Mononuclear cell (primary cell): ENCODE results near the gene TXNDC11. TPM values are rescaled to one million over a fixed set of nuclear protein-coding genes. Genes with fewer than 3 reads are reported as not detected.

ENCODE experiments used
- H3K27me3 ChIP-seq: 2 replicates; pipeline ENCODE4 v1.6.0; 2011; ENCODE audit warnings: low read length, control low read depth; ENCODE audit not compliant: insufficient read depth
- H3K4me1 ChIP-seq: 2 replicates; pipeline ENCODE4 v1.5.1; 2011; ENCODE audit warnings: mild to moderate bottlenecking, low read length, control low read depth; ENCODE audit not compliant: insufficient read depth
- H3K4me3 ChIP-seq: 2 replicates; pipeline ENCODE4 v1.5.1; 2011; ENCODE audit warnings: mild to moderate bottlenecking, low read length, moderate library complexity
- H3K9me3 ChIP-seq: 2 replicates; pipeline ENCODE4 v1.5.1; 2011; ENCODE audit warnings: low read depth, mild to moderate bottlenecking, control low read depth, low read length
- total RNA-seq: library from RNA; depleted of rRNA; stranded (reverse); fragments of >200 nt; gene quantifications from one replicate; pipeline ENCODE4 v1.2.3, GENCODE V29; 2012

TXNDC11 gene
- total RNA-seq, 1 donor: 75.8 TPM

- H3K27me3 ChIP-seq: no peaks in the 10 kb centered on the region
- H3K4me1 ChIP-seq: peaks cover 59% of the 10 kb centered on the region
- no peaks in the 10 kb centered on the region for H3K9me3 ChIP-seq
- H3K4me3 ChIP-seq: no peak overlapping the region
These were observed 3.7 kb downstream of the TXNDC11 start for GRCh38 chr16:11738742-11739544.

GRCh38 chr16:11737713-11738112 is 4.9 kb downstream of the TXNDC11 start:
- Histone ChIP-seq H3K9me3 (no peaks in the 10 kb centered on the region), H3K4me3 (no peak overlapping the region), H3K4me1 (peaks cover 50% of the 10 kb centered on the region)

GRCh38 chr16:11736903-11737302 is 5.8 kb downstream of the TXNDC11 start:
- H3K27me3 ChIP-seq: no peaks in the 10 kb centered on the region
- no peak overlapping the region for H3K4me3 ChIP-seq
- no peaks in the 10 kb centered on the region for H3K9me3 ChIP-seq
- peaks cover 47% of the 10 kb centered on the region for H3K4me1 ChIP-seq

More at GRCh38 chr16:11737713-11738112, 4.9 kb downstream of the TXNDC11 start:
- H3K27me3 ChIP-seq: no peaks in the 10 kb centered on the region

GRCh38 chr16:11735787-11736186 is 6.9 kb downstream of the TXNDC11 start:
- H3K4me1 ChIP-seq: peaks cover 37% of the 10 kb centered on the region

DNA sequence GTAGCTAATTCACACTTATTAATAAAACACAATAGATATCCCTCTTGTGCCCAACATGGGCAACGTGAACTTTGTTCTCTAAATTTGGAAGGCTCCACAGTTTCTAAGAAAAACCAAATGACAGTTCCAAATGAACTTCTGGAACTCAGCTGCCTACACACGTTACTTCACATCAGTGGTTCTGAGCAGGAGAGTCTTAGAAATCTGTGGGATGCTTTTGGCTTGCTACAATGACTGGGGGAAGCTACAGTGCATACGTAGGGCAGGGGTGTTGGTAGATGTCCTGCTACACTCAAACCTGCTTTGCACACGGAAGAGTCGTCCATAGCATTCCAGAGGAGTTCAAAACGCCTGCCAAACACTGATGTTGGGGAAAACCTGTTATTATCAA is 8.0 kb downstream of the TXNDC11 start:
- no peak overlapping the region for H3K4me3 ChIP-seq
- H3K27me3 ChIP-seq: no peaks in the 10 kb centered on the region
- no peaks in the 10 kb centered on the region for H3K9me3 ChIP-seq
- peaks cover 31% of the 10 kb centered on the region for H3K4me1 ChIP-seq

More at GRCh38 chr16:11735787-11736186, 6.9 kb downstream of the TXNDC11 start:
- no peaks in the 10 kb centered on the region for H3K27me3 ChIP-seq
- H3K4me3 ChIP-seq: no peak overlapping the region
- no peaks in the 10 kb centered on the region for H3K9me3 ChIP-seq

GRCh38 chr16:11734025-11734652 is 8.5 kb downstream of the TXNDC11 start:
- Histone ChIP-seq H3K9me3 (no peaks in the 10 kb centered on the region), H3K4me1 (peaks cover 28% of the 10 kb centered on the region), H3K4me3 (no peak overlapping the region), H3K27me3 (no peaks in the 10 kb centered on the region)

DNA sequence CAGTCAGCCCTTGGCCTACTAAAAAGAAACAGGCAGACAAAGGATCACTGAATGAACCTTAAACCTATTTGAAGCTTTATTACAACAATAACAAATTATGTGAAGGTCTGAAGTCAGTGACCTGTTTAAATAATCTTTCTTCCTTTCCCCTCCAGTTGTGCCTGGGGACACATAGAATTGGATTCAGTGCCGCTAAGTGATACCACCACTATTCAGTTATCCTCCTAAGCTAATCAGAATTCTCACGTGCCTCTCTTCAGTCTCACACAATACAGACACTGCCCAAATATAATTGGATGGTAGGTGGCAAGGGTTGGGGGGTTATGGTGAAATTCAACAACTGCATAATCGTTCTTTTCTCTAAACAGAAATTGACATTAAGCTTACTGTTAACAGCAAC is 11.4 kb downstream of the TXNDC11 start:
- Histone ChIP-seq H3K9me3 (no peaks in the 10 kb centered on the region), H3K4me3 (no peak overlapping the region), H3K4me1 (peaks cover 24% of the 10 kb centered on the region), H3K27me3 (no peaks in the 10 kb centered on the region)

- Histone ChIP-seq H3K9me3 (no peaks in the 10 kb centered on the region), H3K4me3 (no peak overlapping the region), H3K27me3 (no peaks in the 10 kb centered on the region), H3K4me1 (peaks cover 24% of the 10 kb centered on the region)
These were observed 12.9 kb downstream of the TXNDC11 start for GRCh38 chr16:11729787-11730186.

- Histone ChIP-seq H3K4me1 (peaks cover 24% of the 10 kb centered on the region), H3K4me3 (no peak overlapping the region), H3K27me3 (no peaks in the 10 kb centered on the region), H3K9me3 (no peaks in the 10 kb centered on the region)
These were observed 14.7 kb downstream of the TXNDC11 start for GRCh38 chr16:11727796-11728543.

GRCh38 chr16:11726008-11726407 is 16.6 kb downstream of the TXNDC11 start:
- H3K9me3 ChIP-seq: no peaks in the 10 kb centered on the region
- H3K4me1 ChIP-seq: peaks cover 24% of the 10 kb centered on the region
- no peak overlapping the region for H3K4me3 ChIP-seq
- no peaks in the 10 kb centered on the region for H3K27me3 ChIP-seq

DNA sequence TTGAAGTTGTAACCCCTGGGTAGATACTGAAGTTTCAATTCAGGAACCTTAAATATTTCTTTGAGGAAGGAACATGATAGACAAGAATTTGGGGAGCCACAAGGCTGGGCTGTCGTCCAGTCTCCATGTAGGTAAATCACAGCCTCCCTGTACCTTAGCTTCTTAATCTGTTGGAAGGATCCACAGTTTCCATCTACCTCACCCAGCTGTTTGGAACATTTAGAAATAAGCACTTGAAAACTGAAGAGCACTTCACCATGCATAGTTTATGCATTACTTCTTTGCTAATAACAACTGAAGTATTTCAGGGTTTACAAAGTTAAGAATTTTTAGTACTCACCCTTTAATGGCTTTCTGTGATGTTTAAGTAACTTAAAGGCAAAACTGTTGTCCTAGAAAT is 17.2 kb downstream of the TXNDC11 start:
- Histone ChIP-seq H3K27me3 (no peaks in the 10 kb centered on the region), H3K4me3 (no peak overlapping the region), H3K9me3 (no peaks in the 10 kb centered on the region), H3K4me1 (peaks cover 21% of the 10 kb centered on the region)

DNA sequence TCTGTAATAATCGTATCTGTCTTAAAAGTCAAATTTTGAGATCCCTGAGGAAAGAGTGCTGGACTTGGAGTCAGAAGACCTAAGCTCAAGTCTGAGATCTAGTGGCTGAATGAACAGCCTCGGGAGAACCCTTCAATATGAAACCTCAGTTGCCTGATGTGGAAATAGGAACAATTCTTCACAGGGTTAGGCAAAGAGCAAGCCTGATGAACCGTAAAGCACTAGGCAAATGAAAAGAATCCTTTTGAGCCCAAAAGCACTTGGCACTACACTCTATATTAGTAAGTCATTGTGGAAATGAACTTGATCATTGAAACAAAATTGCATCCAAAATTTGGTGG is 20.2 kb downstream of the TXNDC11 start:
- Histone ChIP-seq H3K4me1 (no peaks in the 10 kb centered on the region), H3K27me3 (no peaks in the 10 kb centered on the region), H3K4me3 (no peak overlapping the region), H3K9me3 (no peaks in the 10 kb centered on the region)

- Histone ChIP-seq H3K27me3 (no peaks in the 10 kb centered on the region), H3K4me1 (no peaks in the 10 kb centered on the region), H3K9me3 (no peaks in the 10 kb centered on the region), H3K4me3 (no peak overlapping the region)
These were observed 20.7 kb downstream of the TXNDC11 start for GRCh38 chr16:11721781-11722467.

DNA sequence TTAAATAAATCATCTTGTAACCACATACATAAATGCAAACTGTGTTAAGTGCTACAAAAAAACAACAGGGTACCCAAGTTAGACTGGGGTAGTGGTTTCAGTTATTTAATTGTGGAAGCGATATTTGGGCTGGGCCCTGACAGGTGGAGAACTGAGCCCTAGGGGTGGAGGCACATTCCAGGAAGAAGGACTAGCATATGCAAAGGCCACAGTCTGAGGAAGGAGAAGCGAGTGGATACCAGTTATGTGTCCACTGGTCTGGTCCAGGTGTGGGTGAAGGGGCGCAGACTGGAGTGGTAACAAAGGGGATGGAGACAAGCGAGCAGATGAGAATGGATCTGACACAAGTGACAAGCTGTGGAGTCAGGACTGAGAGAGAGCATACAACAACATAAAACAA is 22.9 kb downstream of the TXNDC11 start:
- no peaks in the 10 kb centered on the region for H3K9me3 ChIP-seq
- no peak overlapping the region for H3K4me3 ChIP-seq
- H3K27me3 ChIP-seq: no peaks in the 10 kb centered on the region
- no peaks in the 10 kb centered on the region for H3K4me1 ChIP-seq

DNA sequence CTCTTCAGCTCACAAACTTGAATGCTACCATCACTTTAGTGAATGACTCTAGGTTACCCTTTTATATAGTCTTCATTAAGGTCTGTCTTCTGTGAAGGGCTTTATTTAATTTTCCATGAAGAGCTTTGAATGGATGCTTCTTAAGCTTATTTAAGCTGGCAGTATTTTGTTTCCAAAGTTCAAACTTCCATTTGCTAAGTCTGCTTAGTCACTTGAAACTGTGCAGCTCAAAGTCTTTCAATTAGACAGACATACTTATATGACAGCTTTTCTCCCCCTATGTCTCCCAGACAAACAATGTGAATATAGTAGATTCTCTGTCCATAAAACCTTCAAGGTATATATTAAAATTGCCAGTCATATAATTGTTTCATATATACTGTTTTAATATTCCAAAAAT is 23.5 kb downstream of the TXNDC11 start:
- no peak overlapping the region for H3K4me3 ChIP-seq
- no peaks in the 10 kb centered on the region for H3K9me3 ChIP-seq
- H3K4me1 ChIP-seq: peaks cover under 1% of the 10 kb centered on the region
- H3K27me3 ChIP-seq: no peaks in the 10 kb centered on the region
